ENCODE results near the gene DLGAP1. TPM values are rescaled to one million over a fixed set of nuclear protein-coding genes. Genes with fewer than 3 reads are reported as not detected.

Gene DLGAP1
- total RNA-seq, 1 donor from 2014 or later = 3.2 TPM

- DNase-seq (ENCODE audit: extremely low spot score in 2 of 2) = no peak
- H3K36me3 ChIP-seq = no peaks in the 10 kb centered on the region
- intact Hi-C loops (cut with DNase I) = no loop called here
- no peaks in the 10 kb centered on the region for H3K9me3 ChIP-seq
- TF ChIP-seq, protein P1, sequence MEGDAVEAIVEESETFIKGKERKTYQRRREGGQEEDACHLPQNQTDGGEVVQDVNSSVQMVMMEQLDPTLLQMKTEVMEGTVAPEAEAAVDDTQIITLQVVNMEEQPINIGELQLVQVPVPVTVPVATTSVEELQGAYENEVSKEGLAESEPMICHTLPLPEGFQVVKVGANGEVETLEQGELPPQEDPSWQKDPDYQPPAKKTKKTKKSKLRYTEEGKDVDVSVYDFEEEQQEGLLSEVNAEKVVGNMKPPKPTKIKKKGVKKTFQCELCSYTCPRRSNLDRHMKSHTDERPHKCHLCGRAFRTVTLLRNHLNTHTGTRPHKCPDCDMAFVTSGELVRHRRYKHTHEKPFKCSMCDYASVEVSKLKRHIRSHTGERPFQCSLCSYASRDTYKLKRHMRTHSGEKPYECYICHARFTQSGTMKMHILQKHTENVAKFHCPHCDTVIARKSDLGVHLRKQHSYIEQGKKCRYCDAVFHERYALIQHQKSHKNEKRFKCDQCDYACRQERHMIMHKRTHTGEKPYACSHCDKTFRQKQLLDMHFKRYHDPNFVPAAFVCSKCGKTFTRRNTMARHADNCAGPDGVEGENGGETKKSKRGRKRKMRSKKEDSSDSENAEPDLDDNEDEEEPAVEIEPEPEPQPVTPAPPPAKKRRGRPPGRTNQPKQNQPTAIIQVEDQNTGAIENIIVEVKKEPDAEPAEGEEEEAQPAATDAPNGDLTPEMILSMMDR (IDR thresholded peaks at IDR 0.05) = no peak
- TF ChIP-seq POLR2A (IDR thresholded peaks at IDR 0.05) (no peak), POLR2AphosphoS5 (IDR thresholded peaks at IDR 0.05; ENCODE audit: insufficient read depth in 1 of 2, low read depth in 1 of 2) (no peak)
- H3K4me1 ChIP-seq = no peaks in the 10 kb centered on the region
- H3K4me3 ChIP-seq = no peak overlapping the region
- no peak overlapping the region for H3K27ac ChIP-seq
- H3K27me3 ChIP-seq = no peaks in the 10 kb centered on the region
These were observed 208.7 kb downstream of the DLGAP1 start for GRCh38 chr18:4246374-4246773.

DNA sequence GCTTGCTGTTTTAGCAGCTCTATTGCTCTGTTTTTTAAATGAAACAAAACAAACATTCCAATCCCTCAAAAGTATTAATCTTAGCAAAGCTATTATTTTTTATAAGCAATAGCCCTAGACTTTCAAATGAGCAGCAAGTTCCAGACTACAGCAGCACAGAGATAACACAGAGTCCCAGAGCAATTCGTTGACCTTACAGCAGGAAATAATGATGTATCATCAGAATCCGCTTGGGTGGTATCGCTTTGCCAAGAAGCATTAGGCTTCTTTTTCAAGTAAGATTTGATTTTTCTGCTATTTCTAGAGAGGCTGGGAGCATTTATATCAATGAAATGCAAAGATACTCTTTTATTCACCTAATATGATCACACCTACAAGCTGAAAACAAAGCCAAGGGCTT lies 209.7 kb downstream of the DLGAP1 start:
- H3K4me3 ChIP-seq = no peak overlapping the region
- H3K27ac ChIP-seq = no peak overlapping the region
- no peaks in the 10 kb centered on the region for H3K27me3 ChIP-seq
- DNase-seq (ENCODE audit: extremely low spot score in 2 of 2) = no peak
- H3K9me3 ChIP-seq = no peaks in the 10 kb centered on the region
- TF ChIP-seq POLR2A (IDR thresholded peaks at IDR 0.05) (no peak), POLR2AphosphoS5 (IDR thresholded peaks at IDR 0.05; ENCODE audit: insufficient read depth in 1 of 2, low read depth in 1 of 2) (no peak)
- TF ChIP-seq, protein P1 (IDR thresholded peaks at IDR 0.05) = no peak
- H3K4me1 ChIP-seq = no peaks in the 10 kb centered on the region
- intact Hi-C loops (cut with DNase I) = no loop called here
- H3K36me3 ChIP-seq = no peaks in the 10 kb centered on the region

DNA sequence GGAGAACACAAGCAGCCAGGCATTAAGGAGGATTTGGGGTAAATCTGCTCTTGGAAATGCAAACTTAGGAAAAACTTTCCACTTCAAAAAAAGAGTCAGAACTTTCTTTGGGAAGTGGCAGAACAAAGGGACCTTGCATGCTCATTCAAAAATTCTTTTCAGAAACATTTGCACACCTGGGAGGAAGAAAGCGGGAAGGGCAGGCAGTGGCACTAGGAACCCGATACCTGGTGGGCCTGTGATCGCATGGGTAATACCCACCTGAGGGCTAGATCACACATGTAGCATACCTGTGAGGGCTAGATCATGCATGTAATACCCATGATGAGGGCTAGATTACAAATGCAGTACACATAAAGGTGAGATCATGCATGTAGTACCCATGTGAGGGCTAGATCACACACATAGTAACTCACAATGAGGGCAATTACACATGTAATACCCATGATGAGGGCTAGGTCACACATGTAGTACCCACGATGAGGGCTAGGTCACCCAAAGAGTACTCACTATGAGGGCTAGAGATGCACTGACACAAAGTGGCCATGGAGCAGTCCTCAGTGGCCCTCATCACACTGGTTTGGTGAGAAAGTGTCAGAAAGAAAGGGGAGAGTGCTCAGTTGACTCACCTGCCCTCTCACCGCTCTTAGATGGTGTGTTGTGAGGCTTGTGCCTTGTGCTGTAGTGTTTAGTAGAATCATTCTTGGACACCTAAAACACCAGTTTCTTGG lies 212.5 kb downstream of the DLGAP1 start:
- Histone ChIP-seq H3K4me1 (no peaks in the 10 kb centered on the region), H3K36me3 (no peaks in the 10 kb centered on the region), H3K27ac (no peak overlapping the region), H3K27me3 (no peaks in the 10 kb centered on the region), H3K9me3 (no peaks in the 10 kb centered on the region), H3K4me3 (no peak overlapping the region)
- intact Hi-C loops (cut with DNase I) = no loop called here
- DNase-seq (ENCODE audit: extremely low spot score in 2 of 2) = no peak
- TF ChIP-seq POLR2A (IDR thresholded peaks at IDR 0.05) = no peak
- TF ChIP-seq, protein P1 (IDR thresholded peaks at IDR 0.05) = no peak
- TF ChIP-seq POLR2AphosphoS5 (IDR thresholded peaks at IDR 0.05; ENCODE audit: insufficient read depth in 1 of 2, low read depth in 1 of 2) = no peak

GRCh38 chr18:4241090-4241617 lies 214.0 kb downstream of the DLGAP1 start:
- DNase-seq (ENCODE audit: extremely low spot score in 2 of 2) = no peak
- no peaks in the 10 kb centered on the region for H3K36me3 ChIP-seq
- no peaks in the 10 kb centered on the region for H3K4me1 ChIP-seq
- TF ChIP-seq POLR2A (IDR thresholded peaks at IDR 0.05) = no peak
- TF ChIP-seq, protein P1 (IDR thresholded peaks at IDR 0.05) = no peak
- no peak for TF ChIP-seq POLR2AphosphoS5 (IDR thresholded peaks at IDR 0.05; ENCODE audit: insufficient read depth in 1 of 2, low read depth in 1 of 2)
- H3K27me3 ChIP-seq = no peaks in the 10 kb centered on the region
- no peak overlapping the region for H3K4me3 ChIP-seq
- no peaks in the 10 kb centered on the region for H3K9me3 ChIP-seq
- intact Hi-C loops (cut with DNase I) = no loop called here
- no peak overlapping the region for H3K27ac ChIP-seq

- intact Hi-C loops (cut with DNase I) = no loop called here
- Histone ChIP-seq H3K4me3 (no peak overlapping the region), H3K27ac (no peak overlapping the region), H3K9me3 (no peaks in the 10 kb centered on the region), H3K27me3 (no peaks in the 10 kb centered on the region), H3K4me1 (no peaks in the 10 kb centered on the region), H3K36me3 (no peaks in the 10 kb centered on the region)
- no peak for DNase-seq (ENCODE audit: extremely low spot score in 2 of 2)
- TF ChIP-seq, protein P1 (IDR thresholded peaks at IDR 0.05) = no peak
- TF ChIP-seq POLR2AphosphoS5 (IDR thresholded peaks at IDR 0.05; ENCODE audit: insufficient read depth in 1 of 2, low read depth in 1 of 2) (no peak), POLR2A (IDR thresholded peaks at IDR 0.05) (no peak)
These were observed 216.1 kb downstream of the DLGAP1 start for GRCh38 chr18:4238966-4239365.
